HG03196 (cell line): ENCODE results near the gene TOR1B.
"Not testable (repeated sequence)": the region's sequence is repeated elsewhere in the genome, so short reads cannot be mapped to it uniquely, and the experiment has no call there.

Experiments
- ATAC-seq: cut with Tn5 transposase; IDR thresholded peaks from one replicate; pipeline ENCODE4 v1.9.1; 2021; ENCODE audit not compliant: unreplicated experiment

Gene TOR1B

DNA sequence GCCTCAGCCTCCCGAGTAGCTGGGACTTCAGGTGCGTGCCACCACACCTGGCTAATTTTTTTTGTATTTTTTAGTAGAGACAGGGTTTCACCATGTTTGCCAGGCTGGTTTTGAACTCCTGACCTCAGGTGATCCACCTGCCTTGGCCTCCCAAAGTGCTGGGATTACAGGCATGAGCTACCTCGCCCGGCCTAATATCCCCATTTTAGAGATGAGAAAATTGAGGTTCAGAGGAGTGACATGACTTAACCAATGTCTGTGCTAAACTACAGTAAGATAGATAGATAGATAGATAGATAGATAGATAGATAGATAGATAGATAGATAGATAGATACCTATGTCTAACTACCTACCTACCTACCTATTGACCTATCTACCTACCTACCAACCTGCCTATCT lies 26.9 kb upstream of the TOR1B start:
- not testable (repeated sequence) for ATAC-seq

DNA sequence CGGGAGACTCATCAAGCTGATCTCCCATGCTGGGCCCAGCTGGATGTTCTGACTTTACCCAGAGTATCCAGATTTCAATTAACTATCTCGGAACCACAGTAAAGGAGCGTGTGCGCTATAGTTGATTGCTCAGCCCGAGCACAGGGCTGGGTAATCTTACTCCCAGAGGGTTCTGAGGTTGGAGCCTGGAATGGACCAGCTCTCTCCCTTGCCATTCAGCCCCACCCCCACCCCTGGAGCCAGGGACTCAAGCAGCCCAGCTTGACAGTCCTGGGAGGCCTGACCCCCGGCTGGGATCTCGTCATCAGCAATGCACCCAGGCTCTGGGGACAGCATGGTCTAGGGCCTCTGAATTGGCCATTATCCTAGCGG lies 26.4 kb upstream of the TOR1B start:
- ATAC-seq = no peak

DNA sequence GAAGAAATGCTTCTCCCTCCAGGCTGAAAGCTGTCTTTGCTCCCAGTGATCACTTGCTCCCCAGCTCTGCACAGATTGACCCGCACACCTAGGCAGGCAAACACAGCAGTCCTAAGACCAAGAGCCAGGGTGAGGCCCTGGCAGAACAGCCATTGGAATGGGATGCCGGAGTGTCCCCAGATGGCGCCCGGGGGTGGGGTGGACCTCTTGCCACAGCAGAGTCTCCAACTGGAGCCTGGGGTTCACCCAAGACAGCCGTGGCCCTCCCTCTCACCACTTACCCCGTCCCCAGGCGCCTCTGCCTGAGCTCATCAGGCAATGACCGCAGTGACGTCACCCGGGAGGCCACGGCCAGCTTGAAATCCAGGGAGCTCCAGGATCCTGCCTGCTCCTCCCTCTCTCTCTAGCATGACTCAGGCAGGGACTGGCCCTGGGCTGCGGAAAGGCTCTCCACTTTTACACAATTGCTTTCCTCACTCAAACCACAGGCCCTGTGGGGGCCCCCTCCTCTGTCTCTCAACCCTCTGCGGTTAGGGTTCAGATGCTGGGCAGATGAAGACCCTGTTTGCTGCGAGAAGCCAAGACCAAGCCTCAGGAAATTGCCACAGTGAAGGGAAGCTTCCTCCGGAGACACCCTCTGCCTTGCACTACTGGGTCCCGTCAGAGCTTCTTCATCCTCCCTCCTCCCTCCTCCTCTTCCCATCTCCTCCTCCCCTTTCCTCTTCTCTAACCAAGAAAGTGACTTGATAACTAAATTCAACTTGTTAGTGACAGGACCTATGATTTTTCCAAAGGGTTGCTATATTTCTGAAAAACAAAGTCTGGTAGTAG lies 25.8 kb upstream of the TOR1B start:
- ATAC-seq = no peak

DNA sequence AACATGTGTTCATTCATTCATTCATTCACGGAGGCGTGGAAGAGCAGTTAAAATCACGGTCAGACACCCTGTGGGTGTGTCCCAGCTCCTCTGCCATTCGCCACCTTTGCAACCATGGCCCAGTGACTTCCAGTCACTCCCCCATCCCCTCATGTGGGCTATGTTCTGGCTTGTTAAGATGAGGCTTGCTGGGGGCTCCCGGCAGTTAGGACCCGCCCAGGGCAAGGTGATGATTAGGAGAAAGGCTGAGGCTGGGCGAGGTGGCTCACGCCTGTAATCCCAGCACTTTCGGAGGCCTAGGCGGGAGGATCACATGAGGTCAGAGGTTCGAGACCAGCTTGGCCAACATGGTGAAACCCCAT lies 25.2 kb upstream of the TOR1B start:
- no peak for ATAC-seq

DNA sequence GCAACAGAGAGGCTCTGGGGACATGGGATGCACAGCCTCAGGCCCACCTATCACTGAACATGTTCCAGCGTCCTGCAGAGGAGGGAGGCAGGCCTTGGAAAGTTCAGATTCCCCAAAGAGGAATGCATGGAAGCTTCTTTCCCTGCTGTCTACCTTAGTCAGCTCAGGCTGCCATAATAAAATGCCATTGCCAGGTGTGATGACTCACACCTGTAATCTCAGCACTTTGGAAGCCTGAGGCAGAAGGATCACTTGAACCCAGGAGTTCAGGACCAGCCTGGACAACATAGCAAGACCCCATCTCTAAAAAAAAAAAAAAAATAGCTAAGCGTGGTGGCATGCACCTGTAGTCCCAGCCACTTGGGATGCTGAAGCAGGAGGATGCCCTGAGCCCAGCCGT lies 24.5 kb upstream of the TOR1B start:
- ATAC-seq = no peak

DNA sequence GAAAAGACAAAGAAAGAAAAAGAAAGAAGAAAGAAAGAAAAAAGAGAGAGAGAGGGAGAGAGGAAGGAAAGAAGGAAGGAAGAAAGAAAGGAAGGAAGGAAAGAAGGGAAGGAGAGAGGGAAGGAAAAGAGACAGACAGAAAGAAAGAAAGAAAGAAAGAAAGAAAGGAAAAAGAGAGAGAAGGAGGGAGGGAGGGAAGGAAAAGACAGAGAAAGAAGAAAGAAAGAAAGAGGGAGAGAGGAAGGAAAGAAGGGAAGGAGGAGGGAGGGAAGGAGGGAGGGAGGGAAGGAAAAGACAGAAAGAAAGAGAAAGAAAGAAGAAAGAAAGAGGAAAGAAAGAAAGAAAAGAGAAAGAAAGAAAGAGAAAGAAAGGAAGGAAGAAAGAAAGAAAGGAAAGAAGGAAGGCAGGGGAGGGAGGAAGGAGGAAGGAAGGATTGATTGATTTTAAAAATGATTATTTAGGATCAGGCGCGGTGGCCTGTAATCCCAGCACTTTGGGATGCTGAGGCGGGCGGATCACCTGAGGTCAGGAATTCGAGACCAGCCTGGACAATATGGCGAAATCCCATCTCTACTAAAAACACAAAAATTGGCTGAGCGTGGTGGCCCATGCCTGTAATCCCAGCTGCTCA lies 23.3 kb upstream of the TOR1B start:
- ATAC-seq = no peak

DNA sequence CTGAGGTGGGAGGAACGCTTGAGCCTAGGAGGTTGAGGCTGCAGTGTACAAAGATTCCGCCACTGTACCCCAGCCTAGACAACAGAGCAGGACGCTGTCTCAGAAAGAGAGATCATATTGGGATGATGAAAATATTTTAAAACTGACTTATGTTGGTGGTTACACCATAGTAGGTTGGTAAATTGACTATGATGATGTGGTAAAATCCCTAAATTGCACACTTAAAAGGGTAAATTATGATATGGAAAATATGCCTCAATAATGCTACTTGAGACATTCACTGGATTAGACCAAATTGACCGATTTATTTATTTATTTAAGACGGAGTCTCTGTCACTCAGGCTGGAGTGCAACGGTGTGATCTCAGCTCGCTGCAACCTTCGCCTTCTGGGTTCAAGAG lies 21.9 kb upstream of the TOR1B start:
- ATAC-seq = no peak

DNA sequence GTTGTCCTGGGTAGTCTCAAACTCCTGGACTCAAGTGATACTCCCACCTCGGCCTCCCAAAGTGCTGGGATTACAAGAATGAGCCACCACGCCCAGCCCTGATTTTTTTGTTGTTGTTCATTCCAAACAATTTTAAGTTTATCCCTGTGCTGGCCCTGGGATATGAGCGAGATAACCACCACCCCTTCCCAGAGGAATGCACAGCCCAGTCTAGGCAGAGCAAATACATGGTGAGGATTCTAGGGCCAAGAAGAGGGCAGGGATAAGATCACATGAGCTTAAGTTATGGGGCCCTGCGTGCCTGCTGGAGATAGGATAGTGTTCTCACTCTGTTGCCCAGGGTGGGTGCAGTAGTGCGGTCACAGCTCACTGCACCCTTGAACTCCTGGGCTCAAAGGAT lies 21.0 kb upstream of the TOR1B start:
- no peak for ATAC-seq

DNA sequence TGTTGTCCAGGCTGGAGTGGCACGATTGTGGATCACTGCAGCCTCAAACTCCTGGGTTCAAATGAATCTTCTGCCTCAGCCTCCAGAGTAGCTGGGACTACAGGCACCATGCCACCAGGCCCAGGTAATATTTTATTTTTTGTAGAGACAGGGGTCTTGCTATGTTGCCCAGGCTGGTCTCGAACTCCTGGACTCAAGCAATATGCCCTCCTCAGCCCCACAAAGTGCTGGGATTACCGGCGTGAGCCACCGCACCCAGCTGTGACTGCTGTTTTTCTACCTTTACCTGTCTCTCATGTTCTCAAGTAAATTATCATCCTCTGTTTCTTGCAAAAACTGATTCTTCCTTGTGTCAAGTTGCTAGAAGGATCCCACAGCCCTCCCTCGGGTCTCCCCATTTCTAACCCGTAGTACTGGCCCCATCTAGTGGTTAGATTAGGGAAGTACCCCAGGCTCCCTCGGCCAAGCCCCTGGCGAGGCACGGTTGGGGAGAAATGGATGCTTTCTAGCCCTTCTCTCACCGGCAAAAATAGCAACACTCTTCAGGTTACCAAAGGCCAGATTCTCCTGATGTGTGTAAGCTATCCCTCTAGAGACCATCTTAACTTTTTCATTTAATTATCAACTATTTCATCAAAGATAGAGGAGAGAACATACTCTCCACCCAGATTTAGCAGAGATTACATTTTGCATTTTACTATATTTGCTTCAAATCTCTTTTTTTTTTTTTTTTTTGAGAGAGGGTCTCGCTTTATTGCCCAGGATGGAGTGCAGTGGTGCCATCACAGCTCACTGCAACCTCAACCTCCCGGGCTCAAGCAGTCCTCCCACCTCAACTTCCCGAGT lies 19.2 kb upstream of the TOR1B start:
- ATAC-seq = no peak

DNA sequence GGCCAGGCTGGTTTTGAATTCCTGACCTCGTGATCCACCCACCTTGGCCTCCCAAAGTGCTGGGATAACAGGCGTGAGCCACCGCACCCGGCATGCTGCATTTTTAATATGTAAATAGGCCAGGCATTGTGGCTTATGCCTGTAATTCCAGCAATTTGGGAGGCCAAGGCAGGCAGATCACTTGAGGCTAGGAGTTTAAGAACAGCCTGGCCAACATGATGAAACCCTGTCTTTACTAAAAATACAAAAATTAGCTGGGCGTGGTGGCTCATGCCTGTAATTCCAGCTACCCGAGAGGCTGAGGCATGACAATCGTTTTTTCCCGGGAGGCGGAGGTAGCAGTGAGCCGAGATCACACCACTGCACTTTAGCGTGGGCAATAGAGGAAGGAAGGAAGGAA lies 18.0 kb upstream of the TOR1B start:
- not testable (repeated sequence) for ATAC-seq

DNA sequence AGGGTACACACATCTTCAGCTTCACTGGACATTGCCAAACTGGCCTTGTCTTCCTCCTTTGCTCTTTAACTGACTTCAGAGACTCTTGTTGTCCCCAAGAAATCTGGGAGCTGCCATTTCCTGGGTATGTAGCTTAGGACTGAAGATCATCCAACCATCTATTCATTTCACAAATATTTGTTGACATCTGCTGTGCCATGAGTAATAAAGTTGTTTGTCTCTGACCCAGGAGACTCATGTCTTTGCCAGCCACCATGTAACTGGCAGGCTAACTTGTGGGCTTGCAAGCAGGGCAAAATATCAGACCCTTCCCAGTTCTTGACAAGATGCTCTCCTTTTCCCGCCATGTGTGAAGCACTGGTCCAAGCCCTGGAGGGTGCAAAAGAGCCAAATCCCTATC lies 17.1 kb upstream of the TOR1B start:
- ATAC-seq = no peak

DNA sequence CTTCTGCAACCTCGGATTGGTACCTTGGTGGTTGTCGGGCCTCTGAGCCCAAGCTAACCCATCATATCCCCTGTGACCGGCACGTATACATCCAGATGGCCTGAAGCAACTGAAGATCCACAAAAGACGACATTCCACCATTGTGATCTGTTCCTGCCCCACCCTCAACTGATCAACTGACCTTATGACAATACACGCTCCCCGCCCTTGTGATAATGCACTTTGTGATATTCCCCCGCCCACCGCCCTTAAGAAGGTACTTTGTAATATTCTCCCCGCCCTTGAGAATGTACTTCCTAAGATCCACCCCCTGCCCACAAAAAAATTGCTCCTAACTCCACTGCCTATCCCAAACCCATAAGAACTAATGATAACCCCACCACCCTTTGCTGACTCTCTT lies 16.5 kb upstream of the TOR1B start:
- ATAC-seq = no peak

DNA sequence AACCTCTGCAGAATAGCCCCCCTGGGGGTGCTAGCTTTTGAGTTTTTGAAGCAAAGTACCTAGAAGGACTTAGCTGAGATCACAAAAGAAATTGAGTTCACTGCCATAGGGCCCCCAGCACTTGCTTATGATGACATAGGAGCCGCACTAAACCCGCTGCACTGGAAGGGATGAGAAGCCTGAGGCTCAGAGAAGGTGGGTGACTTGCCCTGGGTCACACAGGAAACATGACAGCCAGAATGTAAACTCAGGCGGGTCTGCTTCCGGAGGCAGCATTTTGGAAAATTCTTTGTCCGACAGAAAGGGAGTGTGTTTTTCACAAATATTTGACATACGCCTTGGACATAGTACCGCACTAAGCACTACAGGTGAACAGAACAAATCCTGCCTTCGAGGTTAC lies 8.4 kb upstream of the TOR1B start:
- ATAC-seq = no peak

DNA sequence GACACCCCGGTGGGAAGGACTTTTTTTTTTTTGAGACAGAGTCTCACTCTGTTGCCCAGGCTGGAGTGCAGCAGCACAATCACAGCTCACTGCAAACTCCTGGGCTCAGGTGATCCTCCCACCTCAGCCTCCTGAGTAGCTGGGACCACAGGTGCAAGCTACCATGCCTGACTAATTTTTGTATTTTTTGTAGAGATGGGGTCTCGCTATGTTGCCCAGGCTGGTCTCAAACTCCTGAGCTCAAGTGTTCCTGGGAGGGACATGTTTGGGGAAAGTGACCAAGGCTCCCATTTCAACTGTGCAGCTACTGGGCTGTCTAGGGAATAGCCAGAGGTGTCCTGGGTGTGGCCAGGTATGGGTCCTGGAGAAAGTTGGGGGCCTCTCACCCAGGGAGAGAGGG lies 7.0 kb upstream of the TOR1B start:
- ATAC-seq = not testable (repeated sequence)

DNA sequence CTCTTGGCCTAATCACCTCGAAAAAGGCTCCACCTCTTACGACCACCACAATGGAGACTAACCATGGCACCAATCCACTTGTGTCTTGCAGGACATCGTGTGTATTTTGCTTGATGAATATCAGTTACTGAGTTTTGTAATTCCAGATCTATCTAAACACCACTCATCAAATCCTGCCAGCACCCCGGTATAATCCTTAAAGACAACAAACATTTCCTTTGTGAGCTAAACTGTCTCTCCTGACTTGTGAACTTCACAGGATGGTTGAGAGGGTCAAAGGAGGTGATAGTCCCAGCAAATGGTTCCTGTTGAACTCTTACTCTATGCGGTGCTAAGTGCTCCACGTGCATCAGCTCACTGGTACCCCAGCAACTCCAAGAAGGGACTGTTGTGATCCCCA lies 4.0 kb upstream of the TOR1B start:
- ATAC-seq = no peak

DNA sequence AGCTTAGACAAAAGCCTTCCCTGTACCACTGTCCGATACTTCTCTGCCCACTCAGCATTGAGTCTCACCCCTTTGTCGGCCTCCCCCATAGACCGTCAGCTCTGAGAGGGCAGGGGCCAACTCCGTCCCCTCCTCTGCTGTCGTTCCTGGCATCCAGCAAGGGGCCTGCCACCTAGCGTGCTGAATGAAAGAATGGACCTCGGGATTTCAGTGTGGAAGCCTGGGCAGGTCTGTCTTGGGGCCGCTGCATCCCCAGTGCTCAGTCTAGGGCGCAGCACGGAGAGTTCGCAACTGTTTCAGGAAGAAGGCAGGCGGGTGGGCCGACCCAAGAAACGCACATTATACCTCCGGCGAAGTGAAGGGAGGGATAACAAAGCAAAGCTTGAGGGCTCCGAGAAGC lies 1.5 kb upstream of the TOR1B start:
- ATAC-seq = no peak

DNA sequence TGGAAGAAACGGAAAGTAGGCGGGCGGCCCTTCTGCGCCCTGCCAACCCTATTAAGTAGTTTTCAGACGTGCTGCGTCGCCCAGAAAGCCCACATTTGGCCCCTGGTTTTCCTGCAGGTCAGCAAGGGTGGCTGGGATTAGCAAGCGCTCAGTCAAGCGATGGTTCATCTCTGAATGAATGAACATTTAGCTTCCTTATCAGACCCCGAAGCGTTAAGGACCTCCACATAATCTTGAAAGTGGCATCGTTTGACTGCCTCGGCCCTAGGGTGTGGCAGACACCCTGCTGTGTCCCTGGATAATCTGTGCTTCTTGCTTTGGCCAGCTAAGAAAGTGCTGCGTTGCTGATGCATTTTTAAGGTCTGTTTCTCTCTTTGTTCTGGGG lies 684 bp downstream of the TOR1B start:
- ATAC-seq = no peak

DNA sequence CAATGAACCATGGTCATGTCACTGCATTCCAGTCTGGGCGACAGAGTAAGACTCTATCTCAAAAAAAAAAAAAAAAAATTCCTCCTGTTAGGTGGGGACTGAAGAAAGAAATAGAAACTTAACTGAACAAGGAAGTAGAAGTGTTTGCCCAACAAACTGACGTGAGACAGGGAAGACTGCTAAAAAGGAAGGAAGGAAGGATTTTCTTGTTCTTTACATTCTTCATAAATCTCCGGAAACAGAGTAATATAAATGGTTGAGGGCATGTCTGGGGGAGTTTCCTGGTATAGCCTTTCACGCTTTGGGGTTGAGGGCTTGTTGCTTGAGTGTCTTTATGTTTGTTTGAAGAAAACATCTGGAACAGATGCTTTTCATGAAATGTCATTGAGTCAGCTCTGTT lies 3.1 kb downstream of the TOR1B start:
- ATAC-seq = no peak

DNA sequence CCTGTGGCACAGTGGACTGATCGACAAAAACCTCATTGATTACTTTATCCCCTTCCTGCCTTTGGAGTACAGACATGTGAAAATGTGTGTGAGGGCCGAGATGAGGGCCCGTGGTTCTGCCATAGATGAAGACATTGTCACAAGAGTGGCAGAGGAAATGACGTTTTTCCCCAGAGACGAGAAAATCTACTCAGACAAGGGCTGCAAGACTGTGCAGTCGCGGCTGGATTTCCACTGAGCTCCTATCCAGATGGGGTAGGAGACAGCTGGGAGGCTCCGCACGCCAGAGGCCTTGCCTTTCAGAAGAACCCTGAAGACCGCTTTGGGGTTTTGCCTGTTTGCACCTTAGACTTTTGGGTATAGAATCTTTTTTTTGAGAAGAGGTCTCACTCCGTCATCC lies 6.4 kb downstream of the TOR1B start:
- no peak for ATAC-seq

DNA sequence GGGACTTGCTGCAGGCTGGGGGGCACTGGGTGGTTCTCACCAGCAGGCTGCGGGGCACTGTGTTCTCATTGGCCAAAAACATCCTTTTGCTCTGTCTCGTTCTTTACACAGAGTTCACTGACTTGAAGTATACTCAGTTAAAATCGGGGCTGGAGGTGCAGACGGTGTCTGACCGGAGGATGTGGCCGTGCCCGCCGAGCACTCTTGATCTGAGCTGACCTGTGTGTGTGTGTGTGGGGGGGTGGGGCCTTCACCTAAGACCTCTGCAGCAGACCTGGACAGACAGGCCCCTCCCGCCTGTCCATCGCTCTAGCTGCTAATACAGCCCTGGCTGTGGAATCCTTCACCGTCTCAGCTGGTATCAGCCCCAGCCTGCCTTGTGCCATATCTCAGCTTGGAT lies 7.1 kb downstream of the TOR1B start:
- no peak for ATAC-seq

DNA sequence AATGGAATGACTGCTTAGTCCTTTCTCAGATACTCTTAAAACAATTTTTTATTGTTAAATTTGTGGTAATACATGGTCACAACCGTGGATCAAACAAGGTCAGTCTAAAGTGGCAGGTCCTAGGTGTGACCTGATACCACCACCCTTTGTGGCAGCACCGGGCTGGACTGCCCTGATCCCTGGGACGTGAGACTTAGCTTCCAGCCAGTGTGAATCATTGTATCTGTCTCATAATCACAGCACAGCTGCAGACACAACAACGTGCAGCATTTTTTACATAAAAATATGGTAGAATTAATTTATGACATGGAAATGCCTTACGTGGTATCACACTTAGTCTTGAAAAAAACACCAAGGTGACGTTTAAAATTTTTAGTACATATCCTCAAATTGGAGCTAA lies 7.8 kb downstream of the TOR1B start:
- no peak for ATAC-seq

DNA sequence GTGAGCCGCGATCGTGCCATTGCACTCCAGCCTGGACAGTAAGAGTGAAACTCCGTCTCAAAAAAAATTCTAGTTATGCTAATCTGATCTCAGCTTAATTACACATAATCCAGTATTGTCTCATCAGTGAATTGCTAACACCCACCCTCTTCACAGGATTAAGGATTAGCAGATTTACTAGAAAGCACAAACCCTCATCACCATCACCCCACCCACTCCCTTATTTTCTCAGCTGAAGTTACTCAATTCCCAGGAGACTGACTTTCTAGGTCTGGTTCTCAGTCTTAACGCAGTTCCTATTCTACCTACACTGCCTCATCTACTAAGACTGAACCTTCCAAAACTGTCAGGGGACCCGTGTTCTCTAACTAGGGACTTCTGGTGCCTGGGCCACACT lies 9.0 kb downstream of the TOR1B start:
- no peak for ATAC-seq
